ENCODE measurements around the gene ABCG4.
"Not testable (repeated sequence)": the region's sequence is repeated elsewhere in the genome, so short reads cannot be mapped to it uniquely, and the experiment has no call there.

ABCG4 gene

DNA sequence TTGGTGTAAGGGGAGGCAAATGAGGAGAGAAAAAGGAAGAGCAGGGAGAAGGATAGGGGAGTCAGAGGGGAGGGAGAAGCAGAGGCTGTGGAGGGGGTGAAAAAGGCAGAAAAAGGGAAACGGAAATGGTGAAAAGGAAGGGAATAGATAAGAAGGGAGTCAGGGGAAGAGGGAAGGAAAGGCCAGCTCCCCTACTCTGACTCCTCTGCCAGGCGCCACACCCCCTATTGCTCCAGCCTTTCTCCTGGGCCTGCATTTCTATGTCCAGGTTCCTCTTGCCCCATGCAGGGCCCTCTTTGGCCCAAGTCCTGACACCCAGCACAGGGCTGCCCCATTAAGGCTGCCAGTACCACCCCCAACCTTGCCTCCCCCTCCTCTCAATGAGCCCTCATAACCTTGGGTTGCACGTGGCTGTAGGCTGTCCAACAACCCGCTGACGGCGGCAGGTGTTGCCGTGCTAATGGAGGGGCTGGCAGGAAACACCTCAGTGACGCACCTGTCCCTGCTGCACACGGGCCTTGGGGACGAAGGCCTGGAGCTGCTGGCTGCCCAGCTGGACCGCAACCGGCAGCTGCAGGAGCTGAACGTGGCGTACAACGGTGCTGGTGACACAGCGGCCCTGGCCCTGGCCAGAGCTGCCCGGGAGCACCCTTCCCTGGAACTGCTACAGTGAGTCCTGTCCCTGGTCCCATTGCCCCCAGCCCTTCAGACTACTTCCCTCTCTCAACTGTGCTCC is 33.0 kb downstream of the ABCG4 start:
- H3K27ac ChIP-seq (ENCODE audit: low read length) = no peak overlapping the region

DNA sequence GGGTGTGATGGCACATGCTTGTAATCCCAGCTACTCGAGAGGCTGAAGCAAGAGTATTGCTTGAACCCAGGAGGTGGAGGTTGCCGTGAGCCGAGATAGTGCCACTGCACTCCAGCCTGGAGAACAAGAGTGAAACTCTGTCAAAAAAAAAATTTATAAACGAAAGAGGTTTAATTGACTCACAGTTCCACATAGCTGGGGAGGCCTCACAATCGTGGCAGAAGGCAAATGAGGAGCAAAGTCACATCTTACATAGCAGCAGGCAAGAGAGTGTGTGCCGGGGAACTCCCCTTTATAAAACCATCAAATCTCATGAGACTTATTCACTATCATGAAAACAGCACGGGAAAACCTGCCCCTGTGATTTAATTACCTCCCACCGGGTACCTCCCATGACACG is 35.5 kb downstream of the ABCG4 start:
- not testable (repeated sequence) for H3K27ac ChIP-seq (ENCODE audit: low read length); H3K9ac ChIP-seq (ENCODE audit: low read length in 2 of 2); H3K27me3 ChIP-seq (ENCODE audit: control insufficient read depth in 1 of 2, insufficient read depth in 2 of 2, low read length in 2 of 2); H3K4me3 ChIP-seq (ENCODE audit: low read length in 2 of 2); H3K9me3 ChIP-seq (ENCODE audit: control insufficient read depth in 2 of 2, low read length in 2 of 2); H3K4me1 ChIP-seq (ENCODE audit: control insufficient read depth, insufficient read depth, low read length)
- H3K36me3 ChIP-seq (ENCODE audit: control insufficient read depth in 2 of 2, insufficient read depth in 2 of 2, low read length in 2 of 2) = peaks cover 16 to 19% of the 10 kb centered on the region in 2 donors

More for the DNA sequence above, 33.0 kb downstream of the ABCG4 start:
- Histone ChIP-seq H3K36me3 (ENCODE audit: control insufficient read depth in 2 of 2, insufficient read depth in 2 of 2, low read length in 2 of 2) (peaks cover 16 to 23% of the 10 kb centered on the region in 2 donors), H3K9me3 (ENCODE audit: control insufficient read depth in 2 of 2, low read length in 2 of 2) (no peaks in the 10 kb centered on the region), H3K4me1 (ENCODE audit: control insufficient read depth, insufficient read depth, low read length) (no peaks in the 10 kb centered on the region), H3K4me3 (ENCODE audit: low read length in 2 of 2) (no peak overlapping the region), H3K9ac (ENCODE audit: low read length in 2 of 2) (no peak overlapping the region), H3K27me3 (ENCODE audit: control insufficient read depth in 1 of 2, insufficient read depth in 2 of 2, low read length in 2 of 2) (peaks cover 4 to 6% of the 10 kb centered on the region in 2 donors)

DNA sequence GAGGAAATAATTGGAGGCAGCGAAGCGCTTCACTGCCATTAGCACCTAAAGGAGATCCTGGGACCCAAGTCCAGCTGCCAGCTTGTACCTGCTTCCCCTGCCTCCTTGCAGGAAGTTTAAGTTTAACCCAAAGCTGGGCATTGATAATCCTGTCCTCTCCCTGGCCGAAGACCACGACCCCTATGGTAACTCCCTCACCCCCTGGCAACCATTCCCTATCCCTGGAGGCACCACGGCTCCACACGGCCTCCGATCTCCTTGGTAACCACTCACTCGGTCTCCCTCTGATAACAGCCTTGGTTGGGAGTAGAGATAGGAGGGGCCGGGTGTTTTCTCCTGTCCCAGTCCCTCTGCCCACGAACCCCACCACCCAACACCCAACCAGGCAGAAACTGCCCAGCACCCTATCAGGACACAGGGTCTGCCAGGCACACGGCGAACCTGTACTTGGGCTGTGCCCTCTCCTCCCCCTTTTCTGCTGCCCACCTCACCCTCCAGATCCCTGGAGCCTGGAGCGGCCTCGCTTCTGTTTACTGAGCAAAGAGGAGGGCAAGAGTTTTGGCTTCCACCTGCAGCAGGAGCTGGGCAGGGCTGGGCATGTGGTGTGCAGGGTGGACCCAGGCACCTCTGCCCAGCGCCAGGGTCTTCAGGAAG is 37.3 kb downstream of the ABCG4 start:
- Histone ChIP-seq H3K4me1 (ENCODE audit: control insufficient read depth, insufficient read depth, low read length) (no peaks in the 10 kb centered on the region), H3K27me3 (ENCODE audit: control insufficient read depth in 1 of 2, insufficient read depth in 2 of 2, low read length in 2 of 2) (peaks cover 6 to 8% of the 10 kb centered on the region in 2 donors), H3K9me3 (ENCODE audit: control insufficient read depth in 2 of 2, low read length in 2 of 2) (no peaks in the 10 kb centered on the region), H3K27ac (ENCODE audit: low read length) (no peak overlapping the region), H3K36me3 (ENCODE audit: control insufficient read depth in 2 of 2, insufficient read depth in 2 of 2, low read length in 2 of 2) (peaks cover 8 to 10% of the 10 kb centered on the region in 2 donors), H3K4me3 (ENCODE audit: low read length in 2 of 2) (no peak overlapping the region), H3K9ac (ENCODE audit: low read length in 2 of 2) (no peak overlapping the region)

DNA sequence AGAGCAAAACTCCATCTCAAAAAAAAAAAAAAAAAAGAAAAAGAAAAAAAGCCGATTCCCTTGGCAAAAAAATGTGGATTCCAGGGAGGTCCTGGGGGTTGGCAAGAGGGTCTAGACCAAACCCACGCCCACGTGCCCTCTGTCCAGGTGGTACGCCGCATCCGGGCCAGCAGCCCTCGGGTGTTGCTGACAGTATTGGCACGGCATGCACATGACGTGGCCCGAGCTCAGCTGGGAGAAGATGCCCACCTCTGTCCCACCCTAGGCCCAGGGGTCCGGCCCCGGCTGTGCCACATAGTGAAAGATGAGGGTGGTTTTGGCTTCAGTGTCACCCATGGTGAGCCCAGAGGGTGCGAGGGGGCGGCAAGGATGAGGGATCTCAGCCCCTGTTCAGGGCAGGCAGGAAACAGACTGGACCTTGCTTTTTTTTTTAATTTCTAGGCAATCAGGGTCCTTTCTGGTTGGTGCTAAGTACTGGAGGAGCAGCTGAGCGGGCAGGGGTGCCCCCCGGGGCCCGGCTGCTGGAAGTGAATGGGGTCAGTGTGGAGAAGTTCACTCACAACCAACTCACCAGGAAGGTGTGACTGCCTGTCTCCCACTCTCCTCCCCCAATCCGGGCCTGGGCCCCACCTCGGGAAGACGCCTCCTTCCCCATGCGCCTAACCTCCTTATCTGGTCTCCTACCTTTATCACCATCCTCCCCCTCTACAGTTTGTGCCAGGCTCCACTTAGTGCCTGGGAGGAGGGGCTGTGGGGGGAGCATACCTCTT is 38.5 kb downstream of the ABCG4 start:
- no peak overlapping the region for H3K4me3 ChIP-seq (ENCODE audit: low read length in 2 of 2)
- no peaks in the 10 kb centered on the region for H3K4me1 ChIP-seq (ENCODE audit: control insufficient read depth, insufficient read depth, low read length)
- peaks cover 0 to 7% of the 10 kb centered on the region in 2 donors for H3K36me3 ChIP-seq (ENCODE audit: control insufficient read depth in 2 of 2, insufficient read depth in 2 of 2, low read length in 2 of 2)
- H3K9me3 ChIP-seq (ENCODE audit: control insufficient read depth in 2 of 2, low read length in 2 of 2) = no peaks in the 10 kb centered on the region
- H3K27me3 ChIP-seq (ENCODE audit: control insufficient read depth in 1 of 2, insufficient read depth in 2 of 2, low read length in 2 of 2) = peaks cover 6 to 8% of the 10 kb centered on the region in 2 donors
- H3K27ac ChIP-seq (ENCODE audit: low read length) = no peak overlapping the region
- H3K9ac ChIP-seq (ENCODE audit: low read length in 2 of 2) = no peak overlapping the region

DNA sequence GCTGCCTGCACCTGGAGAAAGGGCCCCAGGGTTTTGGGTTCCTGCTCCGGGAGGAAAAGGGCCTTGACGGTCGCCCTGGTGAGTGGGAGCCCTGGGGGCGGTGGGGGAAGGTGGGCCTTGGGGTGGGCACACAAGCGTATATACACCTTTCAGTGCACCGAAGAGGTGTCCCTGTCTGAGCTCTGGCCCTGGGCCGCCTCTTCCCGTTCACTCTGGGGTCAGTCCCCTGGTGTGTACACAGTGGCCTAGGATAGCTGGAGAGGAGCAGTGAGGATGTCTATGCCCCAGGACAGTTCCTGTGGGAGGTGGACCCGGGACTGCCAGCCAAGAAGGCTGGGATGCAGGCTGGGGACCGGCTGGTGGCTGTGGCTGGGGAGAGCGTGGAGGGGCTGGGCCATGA is 39.2 kb downstream of the ABCG4 start:
- Histone ChIP-seq H3K9ac (ENCODE audit: low read length in 2 of 2) (no peak overlapping the region), H3K27ac (ENCODE audit: low read length) (no peak overlapping the region), H3K27me3 (ENCODE audit: control insufficient read depth in 1 of 2, insufficient read depth in 2 of 2, low read length in 2 of 2) (peaks cover 6 to 8% of the 10 kb centered on the region in 2 donors), H3K9me3 (ENCODE audit: control insufficient read depth in 2 of 2, low read length in 2 of 2) (no peaks in the 10 kb centered on the region), H3K4me1 (ENCODE audit: control insufficient read depth, insufficient read depth, low read length) (no peaks in the 10 kb centered on the region), H3K4me3 (ENCODE audit: low read length in 2 of 2) (no peak overlapping the region), H3K36me3 (ENCODE audit: control insufficient read depth in 2 of 2, insufficient read depth in 2 of 2, low read length in 2 of 2) (peaks cover 0 to 5% of the 10 kb centered on the region in 2 donors)

DNA sequence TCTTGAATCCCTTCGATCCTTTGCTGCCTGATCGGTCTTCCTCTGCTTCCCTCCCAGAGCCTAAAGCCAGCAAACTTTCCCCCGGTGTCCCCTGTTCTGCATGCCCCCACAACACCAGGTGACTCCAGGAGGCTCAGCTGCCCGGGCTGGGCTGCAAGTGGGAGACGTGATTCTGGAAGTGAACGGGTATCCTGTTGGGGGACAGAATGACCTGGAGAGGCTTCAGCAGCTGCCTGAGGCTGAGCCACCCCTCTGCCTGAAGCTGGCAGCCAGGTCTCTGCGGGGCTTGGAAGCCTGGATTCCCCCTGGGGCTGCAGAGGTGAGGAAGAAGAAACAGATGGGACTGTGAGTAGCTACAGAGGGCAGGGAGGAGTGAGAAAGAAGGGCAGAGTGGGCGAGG is 40.0 kb downstream of the ABCG4 start:
- H3K27ac ChIP-seq (ENCODE audit: low read length) = no peak overlapping the region
- H3K27me3 ChIP-seq (ENCODE audit: control insufficient read depth in 1 of 2, insufficient read depth in 2 of 2, low read length in 2 of 2) = peaks cover 6 to 8% of the 10 kb centered on the region in 2 donors
- no peaks in the 10 kb centered on the region for H3K4me1 ChIP-seq (ENCODE audit: control insufficient read depth, insufficient read depth, low read length)
- H3K9me3 ChIP-seq (ENCODE audit: control insufficient read depth in 2 of 2, low read length in 2 of 2) = no peaks in the 10 kb centered on the region
- no peak overlapping the region for H3K4me3 ChIP-seq (ENCODE audit: low read length in 2 of 2)
- H3K36me3 ChIP-seq (ENCODE audit: control insufficient read depth in 2 of 2, insufficient read depth in 2 of 2, low read length in 2 of 2) = no peaks in the 10 kb centered on the region
- H3K9ac ChIP-seq (ENCODE audit: low read length in 2 of 2) = no peak overlapping the region

DNA sequence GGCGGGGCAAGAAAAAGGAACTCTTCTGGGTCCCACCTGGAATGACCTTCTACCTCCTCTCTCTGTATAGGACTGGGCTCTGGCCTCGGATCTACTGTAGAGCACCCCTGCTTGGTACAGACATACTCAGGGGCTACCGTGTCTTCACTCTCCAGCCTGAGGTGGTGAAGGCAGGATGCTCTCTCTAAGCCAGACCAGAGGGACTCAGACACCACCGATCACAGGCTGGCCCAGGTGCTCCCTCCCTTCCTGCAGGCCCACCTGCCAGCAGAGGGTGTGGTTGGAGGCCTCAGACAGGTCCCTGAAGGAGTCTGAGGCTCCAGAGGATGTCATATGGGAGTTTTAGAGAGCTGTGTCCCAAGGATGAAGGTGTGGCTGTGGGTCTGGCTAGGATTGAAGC is 40.5 kb downstream of the ABCG4 start:
- H3K36me3 ChIP-seq (ENCODE audit: control insufficient read depth in 2 of 2, insufficient read depth in 2 of 2, low read length in 2 of 2) = no peaks in the 10 kb centered on the region
- H3K27ac ChIP-seq (ENCODE audit: low read length) = no peak overlapping the region
- H3K9ac ChIP-seq (ENCODE audit: low read length in 2 of 2) = no peak overlapping the region
- peaks cover 6 to 8% of the 10 kb centered on the region in 2 donors for H3K27me3 ChIP-seq (ENCODE audit: control insufficient read depth in 1 of 2, insufficient read depth in 2 of 2, low read length in 2 of 2)
- H3K9me3 ChIP-seq (ENCODE audit: control insufficient read depth in 2 of 2, low read length in 2 of 2) = no peaks in the 10 kb centered on the region
- no peak overlapping the region for H3K4me3 ChIP-seq (ENCODE audit: low read length in 2 of 2)
- H3K4me1 ChIP-seq (ENCODE audit: control insufficient read depth, insufficient read depth, low read length) = no peaks in the 10 kb centered on the region

DNA sequence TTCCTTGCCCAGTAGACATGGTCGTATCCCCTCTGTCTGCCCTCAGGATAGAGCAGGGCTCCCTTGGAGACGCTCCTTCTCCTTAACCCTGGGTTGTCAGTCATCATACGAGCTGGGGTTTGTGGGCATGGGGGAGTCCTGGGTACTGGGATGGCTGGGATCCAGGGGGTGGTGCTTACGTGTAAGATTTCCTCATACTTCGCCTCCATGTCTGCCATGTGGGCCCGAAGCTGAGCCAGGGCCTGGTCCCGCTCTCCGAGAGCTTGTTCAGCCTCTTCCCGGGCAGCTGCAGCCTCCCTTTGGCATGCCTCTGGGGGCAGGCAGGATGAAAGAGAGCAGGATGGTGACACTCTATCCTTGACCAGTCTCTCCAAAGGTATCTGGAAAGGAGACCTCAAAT is 41.7 kb downstream of the ABCG4 start:
- Histone ChIP-seq H3K4me1 (ENCODE audit: control insufficient read depth, insufficient read depth, low read length) (no peaks in the 10 kb centered on the region), H3K9ac (ENCODE audit: low read length in 2 of 2) (no peak overlapping the region), H3K27me3 (ENCODE audit: control insufficient read depth in 1 of 2, insufficient read depth in 2 of 2, low read length in 2 of 2) (peaks cover 6 to 8% of the 10 kb centered on the region in 2 donors), H3K36me3 (ENCODE audit: control insufficient read depth in 2 of 2, insufficient read depth in 2 of 2, low read length in 2 of 2) (no peaks in the 10 kb centered on the region), H3K27ac (ENCODE audit: low read length) (no peak overlapping the region), H3K4me3 (ENCODE audit: low read length in 2 of 2) (no peak overlapping the region), H3K9me3 (ENCODE audit: control insufficient read depth in 2 of 2, low read length in 2 of 2) (no peaks in the 10 kb centered on the region)

DNA sequence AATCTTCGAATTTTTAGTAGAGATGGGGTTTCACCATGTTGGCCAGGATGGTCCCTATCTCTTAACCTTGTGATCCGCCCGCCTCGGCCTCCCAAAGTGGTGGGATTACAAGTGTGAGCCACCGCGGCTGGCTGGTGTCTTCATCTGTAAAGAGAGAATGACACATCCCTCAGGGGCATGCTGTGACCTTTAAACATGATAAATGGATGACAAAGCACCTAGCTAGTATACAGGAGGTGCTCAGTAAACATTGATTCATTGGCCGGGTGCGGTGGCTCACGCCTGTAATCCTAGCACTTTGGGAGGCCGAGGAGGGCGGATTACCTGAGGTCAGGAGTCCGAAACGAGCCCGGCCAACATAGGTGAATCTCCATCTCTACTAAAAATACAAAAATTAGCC is 42.4 kb downstream of the ABCG4 start:
- H3K4me3 ChIP-seq (ENCODE audit: low read length in 2 of 2); H3K9ac ChIP-seq (ENCODE audit: low read length in 2 of 2); H3K27ac ChIP-seq (ENCODE audit: low read length); H3K27me3 ChIP-seq (ENCODE audit: control insufficient read depth in 1 of 2, insufficient read depth in 2 of 2, low read length in 2 of 2); H3K36me3 ChIP-seq (ENCODE audit: control insufficient read depth in 2 of 2, insufficient read depth in 2 of 2, low read length in 2 of 2); H3K9me3 ChIP-seq (ENCODE audit: control insufficient read depth in 2 of 2, low read length in 2 of 2); H3K4me1 ChIP-seq (ENCODE audit: control insufficient read depth, insufficient read depth, low read length): not testable (repeated sequence)

DNA sequence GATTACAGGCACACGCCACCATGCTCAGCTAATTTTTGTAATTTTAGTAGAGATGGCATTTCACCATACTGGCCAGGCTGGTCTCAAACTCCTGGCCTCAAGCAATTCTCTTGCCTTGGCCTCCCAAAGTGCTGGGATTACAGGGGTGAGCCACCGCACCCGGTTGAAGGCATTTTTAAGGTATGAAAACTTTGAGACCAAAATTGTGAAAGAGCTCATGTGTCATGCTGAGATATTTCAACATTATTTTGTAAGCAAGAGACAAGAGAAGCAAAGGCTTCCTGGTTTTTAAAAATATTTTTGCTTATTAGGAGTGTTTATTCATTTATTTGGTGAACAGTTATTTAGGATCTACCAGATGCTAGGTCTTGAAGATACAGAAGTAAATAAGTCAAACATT is 43.3 kb downstream of the ABCG4 start:
- Histone ChIP-seq H3K9me3 (ENCODE audit: control insufficient read depth in 2 of 2, low read length in 2 of 2) (no peaks in the 10 kb centered on the region), H3K36me3 (ENCODE audit: control insufficient read depth in 2 of 2, insufficient read depth in 2 of 2, low read length in 2 of 2) (no peaks in the 10 kb centered on the region), H3K27me3 (ENCODE audit: control insufficient read depth in 1 of 2, insufficient read depth in 2 of 2, low read length in 2 of 2) (peaks cover 0 to 4% of the 10 kb centered on the region in 2 donors), H3K9ac (ENCODE audit: low read length in 2 of 2) (no peak overlapping the region), H3K4me3 (ENCODE audit: low read length in 2 of 2) (no peak overlapping the region), H3K27ac (ENCODE audit: low read length) (no peak overlapping the region), H3K4me1 (ENCODE audit: control insufficient read depth, insufficient read depth, low read length) (peaks cover 2% of the 10 kb centered on the region)

Measured in stomach smooth muscle (tissue), 2 donors.